CD4-positive, CD25-positive, alpha-beta regulatory T cell (primary cell): ENCODE data around the gene PCDH1. TPM values are rescaled to one million over a fixed set of nuclear protein-coding genes. Genes with fewer than 3 reads are reported as not detected.
A peak's percentile ranks its signal among the peaks of the same experiment; 100 is the strongest.

Experiments
- ATAC-seq, 2 donors: fragments of 150-1000 bp; cut with Tn5 transposase; one replicate each; pipeline ENCODE4 v1.10.0; 2021; ENCODE audit warnings: low read depth in 2 of 2, moderate number of reproducible peaks in 2 of 2, moderate library complexity in 1 of 2
- DNase-seq, 3 donors: peaks; one replicate each; pipeline versions ENCODE4 v3.0.0 to v3.0.0-alpha.2; 2012 to 2022; ENCODE audit warnings: mixed read lengths in 1 of 3
- H3K27ac ChIP-seq: one replicate; pipeline ENCODE4 v1.7.0; 2013; ENCODE audit warnings: mild to moderate bottlenecking, low read length; ENCODE audit not compliant: insufficient read depth, poor library complexity, severe bottlenecking
- H3K27me3 ChIP-seq: one replicate; pipeline ENCODE4 v1.7.0; 2013; ENCODE audit warnings: low read length; ENCODE audit not compliant: control insufficient read depth, insufficient read depth
- H3K36me3 ChIP-seq: one replicate; pipeline ENCODE4 v1.7.0; 2013; ENCODE audit warnings: mild to moderate bottlenecking, low read length, moderate library complexity; ENCODE audit not compliant: control insufficient read depth, insufficient read depth
- H3K4me1 ChIP-seq: 2 replicates; pipeline ENCODE4 v1.7.0; 2013; ENCODE audit warnings: mild to moderate bottlenecking, low read length; ENCODE audit not compliant: insufficient read depth, control insufficient read depth, poor library complexity, severe bottlenecking
- H3K4me3 ChIP-seq: one replicate; pipeline ENCODE4 v1.7.0; 2013; ENCODE audit warnings: low read depth, mild to moderate bottlenecking, low read length, moderate library complexity
- H3K9me3 ChIP-seq, 2 experiments: 1 replicate in 1 of 2; 2 replicates in 1 of 2; pipeline ENCODE4 v1.7.0; 2013; ENCODE audit warnings: low read length in 2 of 2, mild to moderate bottlenecking in 1 of 2, moderate library complexity in 1 of 2; ENCODE audit not compliant: control insufficient read depth in 2 of 2
- H3K27ac Mint-ChIP-seq, 3 donors: one replicate each; pipeline ENCODE4 v1.8.0; 2020 to 2022; ENCODE audit warnings: mild to moderate bottlenecking in 3 of 3, mixed read lengths in 3 of 3, moderate library complexity in 2 of 3
- H3K27me3 Mint-ChIP-seq: one replicate; pipeline ENCODE4 v1.8.0; 2022; ENCODE audit warnings: mild to moderate bottlenecking, mixed read lengths
- H3K36me3 Mint-ChIP-seq: one replicate; pipeline ENCODE4 v1.8.0; 2020; ENCODE audit warnings: mixed read lengths
- H3K4me1 Mint-ChIP-seq, 4 donors: one replicate each; pipeline ENCODE4 v1.8.0; 2020 to 2022; ENCODE audit warnings: mixed read lengths in 4 of 4, mild to moderate bottlenecking in 1 of 4
- H3K4me3 Mint-ChIP-seq, 4 donors: one replicate each; pipeline ENCODE4 v1.8.0; 2020 to 2022; ENCODE audit warnings: mild to moderate bottlenecking in 4 of 4, mixed read lengths in 4 of 4, moderate library complexity in 3 of 4
- H3K9me3 Mint-ChIP-seq, 7 donors: one replicate each; pipeline ENCODE4 v1.8.0; 2020 to 2022; ENCODE audit warnings: mixed read lengths in 7 of 7, mild to moderate bottlenecking in 3 of 7, moderate library complexity in 2 of 7
- polyA plus RNA-seq, 4 donors: library from polyadenylated mRNA; unstranded; fragments of 300-500 nt; fragmentation: Illumina TruSeq; gene quantifications; one replicate each; pipeline ENCODE4 v1.2.3, GENCODE V29; 2021
- total RNA-seq: library from RNA; stranded (reverse); gene quantifications from one replicate; pipeline ENCODE4 v1.2.3, GENCODE V29; 2022

Gene PCDH1
- total and polyA plus RNA-seq, 5 donors from 2014 or later, result 0.20 to 2.6 (median 1.3) TPM

- no peak overlapping the region for H3K27ac ChIP-seq
- no peak for DNase-seq
- H3K4me3 ChIP-seq, result no peak overlapping the region
- H3K9me3 ChIP-seq, result no peaks in the 10 kb centered on the region
- Mint-ChIP-seq H3K4me3 (peak overlapping the region in 1 of 4 donors; percentile 10), H3K9me3 (peaks cover 0 to 2% (median 0%) of the 10 kb centered on the region in 7 donors), H3K36me3 (no peaks in the 10 kb centered on the region), H3K27ac (peak overlapping the region in 1 of 3 donors; percentile 52), H3K27me3 (peaks cover 27% of the 10 kb centered on the region), H3K4me1 (no peaks in the 10 kb centered on the region)
- H3K36me3 ChIP-seq, result no peaks in the 10 kb centered on the region
- no peak for ATAC-seq
- no peaks in the 10 kb centered on the region for H3K27me3 ChIP-seq
- H3K4me1 ChIP-seq, result no peaks in the 10 kb centered on the region
Measured at GRCh38 chr5:141857226-141857625, 21.0 kb downstream of the PCDH1 start.

GRCh38 chr5:141856037-141856790, 22.0 kb downstream of the PCDH1 start:
- Histone ChIP-seq H3K4me1 (no peaks in the 10 kb centered on the region), H3K36me3 (no peaks in the 10 kb centered on the region), H3K9me3 (no peaks in the 10 kb centered on the region), H3K27me3 (no peaks in the 10 kb centered on the region), H3K27ac (no peak overlapping the region), H3K4me3 (no peak overlapping the region)
- Mint-ChIP-seq H3K9me3 (peaks cover 0 to 2% (median 0%) of the 10 kb centered on the region in 7 donors), H3K4me3 (peak overlapping the region in 2 of 4 donors; percentile 7 to 10), H3K4me1 (no peaks in the 10 kb centered on the region), H3K36me3 (no peaks in the 10 kb centered on the region), H3K27me3 (peaks cover 25% of the 10 kb centered on the region), H3K27ac (peak overlapping the region in 2 of 3 donors; percentile 9 to 59)
- DNase-seq (no peak), ATAC-seq (no peak)

GRCh38 chr5:141855265-141856036, 22.8 kb downstream of the PCDH1 start:
- H3K4me1 Mint-ChIP-seq, result no peaks in the 10 kb centered on the region
- H3K36me3 Mint-ChIP-seq, result no peaks in the 10 kb centered on the region

GRCh38 chr5:141853895-141854626, 24.1 kb downstream of the PCDH1 start:
- Mint-ChIP-seq H3K27ac (no peak overlapping the region), H3K27me3 (peaks cover 10% of the 10 kb centered on the region), H3K36me3 (no peaks in the 10 kb centered on the region), H3K4me1 (peaks cover 0 to under 1% (median 0%) of the 10 kb centered on the region in 4 donors), H3K4me3 (peak overlapping the region in 2 of 4 donors; percentile 5 to 38), H3K9me3 (peaks cover 0 to 2% (median 0%) of the 10 kb centered on the region in 7 donors)
- ATAC-seq (no peak), DNase-seq (no peak)
- Histone ChIP-seq H3K4me1 (peaks cover 9% of the 10 kb centered on the region), H3K9me3 (no peaks in the 10 kb centered on the region), H3K27ac (no peak overlapping the region), H3K4me3 (no peak overlapping the region), H3K36me3 (no peaks in the 10 kb centered on the region), H3K27me3 (no peaks in the 10 kb centered on the region)

More at GRCh38 chr5:141855265-141856036, 22.8 kb downstream of the PCDH1 start:
- H3K4me3 Mint-ChIP-seq, result no peak overlapping the region
- H3K27me3 Mint-ChIP-seq, result peaks cover 18% of the 10 kb centered on the region
- no peaks in the 10 kb centered on the region for H3K36me3 ChIP-seq
- peaks cover 0 to 2% (median 0%) of the 10 kb centered on the region in 7 donors for H3K9me3 Mint-ChIP-seq
- no peak for ATAC-seq
- H3K27me3 ChIP-seq, result no peaks in the 10 kb centered on the region
- peak overlapping the region in 1 of 3 donors; percentile 20 for H3K27ac Mint-ChIP-seq
- H3K4me3 ChIP-seq, result no peak overlapping the region
- H3K27ac ChIP-seq, result no peak overlapping the region
- DNase-seq, result no peak
- no peaks in the 10 kb centered on the region for H3K9me3 ChIP-seq
- H3K4me1 ChIP-seq, result no peaks in the 10 kb centered on the region

GRCh38 chr5:141852448-141852847, 25.8 kb downstream of the PCDH1 start:
- H3K4me3 ChIP-seq, result no peak overlapping the region
- H3K36me3 ChIP-seq, result no peaks in the 10 kb centered on the region
- ATAC-seq, result no peak
- H3K27ac Mint-ChIP-seq, result no peak overlapping the region
- peaks cover 4% of the 10 kb centered on the region for H3K27me3 Mint-ChIP-seq
- no peaks in the 10 kb centered on the region for H3K36me3 Mint-ChIP-seq
- H3K9me3 ChIP-seq, result no peaks in the 10 kb centered on the region
- H3K27me3 ChIP-seq, result no peaks in the 10 kb centered on the region
- H3K4me1 ChIP-seq, result peaks cover 15% of the 10 kb centered on the region
- peaks cover 0 to 11% (median 5%) of the 10 kb centered on the region in 4 donors for H3K4me1 Mint-ChIP-seq
- H3K9me3 Mint-ChIP-seq, result peaks cover 0 to 2% (median 0%) of the 10 kb centered on the region in 7 donors
- no peak for DNase-seq
- no peak overlapping the region for H3K27ac ChIP-seq
- peak overlapping the region in 2 of 4 donors; percentile 86 to 95 for H3K4me3 Mint-ChIP-seq

GRCh38 chr5:141851195-141851874, 26.9 kb downstream of the PCDH1 start:
- ATAC-seq (no peak), DNase-seq (no peak)
- H3K4me1 Mint-ChIP-seq, result peaks cover 0 to 11% (median 5%) of the 10 kb centered on the region in 4 donors
- no peaks in the 10 kb centered on the region for H3K36me3 Mint-ChIP-seq
- H3K27me3 ChIP-seq, result no peaks in the 10 kb centered on the region
- no peaks in the 10 kb centered on the region for H3K27me3 Mint-ChIP-seq
- H3K27ac Mint-ChIP-seq, result peak overlapping the region in 1 of 3 donors; percentile 67
- no peaks in the 10 kb centered on the region for H3K36me3 ChIP-seq
- H3K4me3 ChIP-seq, result no peak overlapping the region
- H3K4me1 ChIP-seq, result peaks cover 15% of the 10 kb centered on the region
- peak overlapping the region; percentile 61 to 95 (median 81) for H3K4me3 Mint-ChIP-seq
- no peaks in the 10 kb centered on the region for H3K9me3 ChIP-seq
- peaks cover 0 to 2% (median 0%) of the 10 kb centered on the region in 7 donors for H3K9me3 Mint-ChIP-seq
- H3K27ac ChIP-seq, result no peak overlapping the region

GRCh38 chr5:141850786-141851185, 27.4 kb downstream of the PCDH1 start:
- Mint-ChIP-seq H3K9me3 (peaks cover 0 to 2% (median 0%) of the 10 kb centered on the region in 7 donors), H3K4me1 (peaks cover 0 to 15% (median 8%) of the 10 kb centered on the region in 4 donors), H3K4me3 (peak overlapping the region; percentile 61 to 95 (median 81)), H3K27me3 (no peaks in the 10 kb centered on the region), H3K27ac (peak overlapping the region in 1 of 3 donors; percentile 67), H3K36me3 (no peaks in the 10 kb centered on the region)
- H3K27ac ChIP-seq, result no peak overlapping the region
- H3K36me3 ChIP-seq, result no peaks in the 10 kb centered on the region
- no peaks in the 10 kb centered on the region for H3K27me3 ChIP-seq
- no peak for ATAC-seq
- DNase-seq, result no peak
- H3K9me3 ChIP-seq, result no peaks in the 10 kb centered on the region
- H3K4me1 ChIP-seq, result peaks cover 15% of the 10 kb centered on the region
- no peak overlapping the region for H3K4me3 ChIP-seq
